ENCODE data around the gene KLHL29. TPM values are rescaled to one million over a fixed set of nuclear protein-coding genes. Genes with fewer than 3 reads are reported as not detected.

KLHL29 gene
- polyA plus RNA-seq, 1 of the 3 experiments (the other 2 are of a cell fraction) = 4.6 TPM

DNA sequence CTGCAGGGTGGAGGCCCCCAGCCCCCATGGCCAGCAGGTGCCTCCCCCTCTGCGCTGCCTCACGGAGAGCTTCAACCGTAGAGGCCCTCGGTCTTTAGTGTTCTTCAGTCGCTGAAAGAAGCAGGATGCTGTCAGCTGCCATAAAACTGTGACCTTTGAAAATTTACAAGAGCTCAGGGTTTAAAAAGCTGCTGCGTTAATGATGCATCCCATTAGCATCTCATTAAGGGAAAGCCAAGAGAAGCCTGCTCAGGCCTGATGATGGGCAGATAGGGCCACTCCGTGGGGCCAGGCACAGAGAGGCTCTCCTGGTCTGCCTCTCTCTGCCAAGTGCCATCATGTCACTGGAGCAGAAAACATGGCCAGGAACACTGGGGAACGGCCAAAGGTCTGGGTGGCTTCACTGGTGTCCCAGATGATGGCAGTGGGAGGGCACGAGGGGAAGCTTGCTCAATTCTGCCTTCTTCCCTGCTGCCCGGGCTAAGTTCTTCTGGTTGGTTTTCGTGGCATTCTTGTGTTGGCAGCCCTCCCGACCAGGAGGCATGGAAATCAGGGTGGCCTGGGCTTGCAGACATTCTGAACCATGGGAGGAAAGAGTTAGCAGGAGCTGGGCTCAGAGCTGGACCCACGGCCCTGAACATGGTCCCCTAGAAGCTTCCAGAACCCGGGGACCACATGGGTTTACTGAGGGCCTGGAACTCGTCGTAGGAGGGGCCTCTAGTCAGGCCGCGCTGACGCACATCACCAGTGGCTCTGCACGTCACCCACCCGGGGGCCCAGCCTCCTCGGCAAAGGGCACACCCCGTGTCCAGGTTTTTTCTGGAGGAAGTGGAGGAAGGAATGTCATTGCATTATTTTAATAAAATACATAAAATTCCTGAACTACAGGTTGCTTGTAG lies 250.7 kb downstream of the KLHL29 start:
- no peak overlapping the region for H3K4me3 ChIP-seq (ENCODE audit: low read depth in 2 of 2, low read length in 1 of 2)
- H3K9me2 ChIP-seq = no peaks in the 10 kb centered on the region
- H3K36me3 ChIP-seq (replicated peaks in 1 of 2; ENCODE audit: control insufficient read depth in 1 of 2, insufficient read depth in 2 of 2, low read length in 1 of 2) = no peaks in the 10 kb centered on the region
- H2AFZ ChIP-seq (ENCODE audit: low read depth) = no peak overlapping the region
- peaks cover 16 to 52% of the 10 kb centered on the region in 2 experiments for H3K4me1 ChIP-seq (ENCODE audit: control insufficient read depth in 1 of 2, insufficient read depth in 2 of 2, low read depth in 1 of 2, low read length in 1 of 2)
- H3K27ac ChIP-seq (ENCODE audit: low read depth in 2 of 2, low read length in 1 of 2) = peak overlapping the region in 1 of 2 experiments; percentile 100; a peak in 2 of 4 replicates
- no peaks in the 10 kb centered on the region for H4K20me1 ChIP-seq (ENCODE audit: insufficient read depth)
- H3K9ac ChIP-seq = no peak overlapping the region
- 83% methylated on average over 20 of the region's 23 CpGs for WGBS (ENCODE audit: low lambda C conversion rate)
- ChIA-PET POLR2A (interaction anchor here (0.6 to 1.7 kb wide), 3 partner anchors 39 to 289 kb away, joined by 3 to 4 read pairs (median 3); no protein-coding TSS in a partner anchor), CTCF (interaction anchor here (0.7 to 3.6 kb wide), 20 partner anchors 10 to 231 kb away, joined by 3 to 40 read pairs (median 4); no protein-coding TSS in a partner anchor)
- H3F3A ChIP-seq (replicated peaks; ENCODE audit: insufficient read depth) = peaks cover 9% of the 10 kb centered on the region
- H3K79me2 ChIP-seq (ENCODE audit: insufficient read depth) = no peaks in the 10 kb centered on the region
- no peak for DNase-seq
- 0 out of 2 replicates have a peak, but pooled peaks have one; percentile 31 for TF ChIP-seq GATA2 (CRISPR knock-in tag; IDR thresholded peaks at IDR 0.05)
- TF ChIP-seq, protein P1, sequence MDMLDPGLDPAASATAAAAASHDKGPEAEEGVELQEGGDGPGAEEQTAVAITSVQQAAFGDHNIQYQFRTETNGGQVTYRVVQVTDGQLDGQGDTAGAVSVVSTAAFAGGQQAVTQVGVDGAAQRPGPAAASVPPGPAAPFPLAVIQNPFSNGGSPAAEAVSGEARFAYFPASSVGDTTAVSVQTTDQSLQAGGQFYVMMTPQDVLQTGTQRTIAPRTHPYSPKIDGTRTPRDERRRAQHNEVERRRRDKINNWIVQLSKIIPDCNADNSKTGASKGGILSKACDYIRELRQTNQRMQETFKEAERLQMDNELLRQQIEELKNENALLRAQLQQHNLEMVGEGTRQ (IDR thresholded peaks at IDR 0.05; ENCODE audit: borderline replicate concordance, low read depth, low read length) = no peak
- no peak for TF ChIP-seq FOXM1 (IDR thresholded peaks at IDR 0.05; ENCODE audit: low read depth)
- no peak for TF ChIP-seq MEF2A (IDR thresholded peaks at IDR 0.05; ENCODE audit: borderline replicate concordance, low read depth)
- TF ChIP-seq, protein P2, sequence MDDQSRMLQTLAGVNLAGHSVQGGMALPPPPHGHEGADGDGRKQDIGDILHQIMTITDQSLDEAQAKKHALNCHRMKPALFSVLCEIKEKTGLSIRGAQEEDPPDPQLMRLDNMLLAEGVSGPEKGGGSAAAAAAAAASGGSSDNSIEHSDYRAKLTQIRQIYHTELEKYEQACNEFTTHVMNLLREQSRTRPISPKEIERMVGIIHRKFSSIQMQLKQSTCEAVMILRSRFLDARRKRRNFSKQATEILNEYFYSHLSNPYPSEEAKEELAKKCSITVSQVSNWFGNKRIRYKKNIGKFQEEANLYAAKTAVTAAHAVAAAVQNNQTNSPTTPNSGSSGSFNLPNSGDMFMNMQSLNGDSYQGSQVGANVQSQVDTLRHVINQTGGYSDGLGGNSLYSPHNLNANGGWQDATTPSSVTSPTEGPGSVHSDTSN (IDR thresholded peaks at IDR 0.05) = no peak
- no peak for TF ChIP-seq ELF1 (IDR thresholded peaks at IDR 0.05)
- no peaks in the 10 kb centered on the region for H3K9me3 ChIP-seq
- no peak overlapping the region for H3K4me2 ChIP-seq
- no peaks in the 10 kb centered on the region for H3K27me3 ChIP-seq (ENCODE audit: insufficient read depth)

DNA sequence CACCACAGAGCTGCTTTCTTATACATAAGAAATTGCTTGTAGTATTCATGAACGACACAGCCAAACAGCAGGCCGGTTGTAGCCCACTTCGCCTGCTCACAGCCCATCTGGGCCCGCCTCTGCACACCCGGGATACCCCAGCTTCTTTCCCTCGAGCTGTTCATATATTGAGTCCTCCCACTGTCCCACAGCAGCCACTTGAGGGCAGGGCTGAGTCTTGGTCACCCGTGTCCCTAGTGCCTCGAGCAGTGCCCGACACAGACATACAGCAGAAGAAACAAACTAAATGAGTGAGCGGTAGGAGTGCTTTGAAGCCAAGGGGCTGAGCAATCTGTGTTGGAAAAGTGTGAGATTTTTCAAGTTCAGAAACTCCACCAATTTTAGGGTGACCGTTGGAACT lies 251.4 kb downstream of the KLHL29 start:
- POLR2A ChIA-PET = interaction anchor here (0.9 to 1.7 kb wide), 4 partner anchors 35 to 91 kb away, joined by 3 to 4 read pairs (median 4); no protein-coding TSS in a partner anchor
- Histone ChIP-seq H3K36me3 (replicated peaks in 1 of 2; ENCODE audit: control insufficient read depth in 1 of 2, insufficient read depth in 2 of 2, low read length in 1 of 2) (no peaks in the 10 kb centered on the region), H3K9me3 (no peaks in the 10 kb centered on the region), H3K4me3 (ENCODE audit: low read depth in 2 of 2, low read length in 1 of 2) (no peak overlapping the region), H3K9ac (peak overlapping the region; percentile 59), H3K9me2 (no peaks in the 10 kb centered on the region), H2AFZ (ENCODE audit: low read depth) (peak overlapping the region; percentile 55; the same call in 1 of the 2 replicates), H3F3A (replicated peaks; ENCODE audit: insufficient read depth) (peaks cover 9% of the 10 kb centered on the region), H3K4me2 (peak overlapping the region; percentile 59), H3K79me2 (ENCODE audit: insufficient read depth) (no peaks in the 10 kb centered on the region), H4K20me1 (ENCODE audit: insufficient read depth) (no peaks in the 10 kb centered on the region), H3K27ac (ENCODE audit: low read depth in 2 of 2, low read length in 1 of 2) (peak overlapping the region; percentile 86 to 100), H3K27me3 (ENCODE audit: insufficient read depth) (no peaks in the 10 kb centered on the region), H3K4me1 (ENCODE audit: control insufficient read depth in 1 of 2, insufficient read depth in 2 of 2, low read depth in 1 of 2, low read length in 1 of 2) (peaks cover 16 to 49% of the 10 kb centered on the region in 2 experiments)
- CTCF ChIA-PET = interaction anchor here (0.9 to 3.6 kb wide), 20 partner anchors 9 to 232 kb away, joined by 3 to 40 read pairs (median 4); no protein-coding TSS in a partner anchor
- peak; percentile 74 for DNase-seq
- WGBS (ENCODE audit: low lambda C conversion rate) = 82% methylated on average over 11 of the region's 11 CpGs
- TF ChIP-seq, protein P3, sequence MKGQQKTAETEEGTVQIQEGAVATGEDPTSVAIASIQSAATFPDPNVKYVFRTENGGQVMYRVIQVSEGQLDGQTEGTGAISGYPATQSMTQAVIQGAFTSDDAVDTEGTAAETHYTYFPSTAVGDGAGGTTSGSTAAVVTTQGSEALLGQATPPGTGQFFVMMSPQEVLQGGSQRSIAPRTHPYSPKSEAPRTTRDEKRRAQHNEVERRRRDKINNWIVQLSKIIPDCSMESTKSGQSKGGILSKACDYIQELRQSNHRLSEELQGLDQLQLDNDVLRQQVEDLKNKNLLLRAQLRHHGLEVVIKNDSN (IDR thresholded peaks at IDR 0.05; ENCODE audit: borderline replicate concordance, low read depth) = no peak
- TF ChIP-seq ELF1 (IDR thresholded peaks at IDR 0.05) (no peak), NFIC (IDR thresholded peaks at IDR 0.05; ENCODE audit: borderline replicate concordance) (no peak), SMC3 (IDR thresholded peaks at IDR 0.05; ENCODE audit: low read depth, low read length) (peak; percentile 35; the same call in 1 of the 2 replicates), CHD2 (IDR thresholded peaks at IDR 0.05; ENCODE audit: low read length, partially characterized antibody) (no peak), RAD21 (IDR thresholded peaks at IDR 0.05; ENCODE audit: low read length) (peak; percentile 63), MXI1 (IDR thresholded peaks at IDR 0.05; ENCODE audit: low read depth, low read length) (no peak), YY1 (IDR thresholded peaks at IDR 0.05; ENCODE audit: low read depth) (no peak), RFX5 (IDR thresholded peaks at IDR 0.05; ENCODE audit: low read length) (no peak)
- TF ChIP-seq, protein P4, sequence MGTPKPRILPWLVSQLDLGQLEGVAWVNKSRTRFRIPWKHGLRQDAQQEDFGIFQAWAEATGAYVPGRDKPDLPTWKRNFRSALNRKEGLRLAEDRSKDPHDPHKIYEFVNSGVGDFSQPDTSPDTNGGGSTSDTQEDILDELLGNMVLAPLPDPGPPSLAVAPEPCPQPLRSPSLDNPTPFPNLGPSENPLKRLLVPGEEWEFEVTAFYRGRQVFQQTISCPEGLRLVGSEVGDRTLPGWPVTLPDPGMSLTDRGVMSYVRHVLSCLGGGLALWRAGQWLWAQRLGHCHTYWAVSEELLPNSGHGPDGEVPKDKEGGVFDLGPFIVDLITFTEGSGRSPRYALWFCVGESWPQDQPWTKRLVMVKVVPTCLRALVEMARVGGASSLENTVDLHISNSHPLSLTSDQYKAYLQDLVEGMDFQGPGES (IDR thresholded peaks at IDR 0.05; ENCODE audit: low read depth, low read length) = no peak
- TF ChIP-seq, protein P5, sequence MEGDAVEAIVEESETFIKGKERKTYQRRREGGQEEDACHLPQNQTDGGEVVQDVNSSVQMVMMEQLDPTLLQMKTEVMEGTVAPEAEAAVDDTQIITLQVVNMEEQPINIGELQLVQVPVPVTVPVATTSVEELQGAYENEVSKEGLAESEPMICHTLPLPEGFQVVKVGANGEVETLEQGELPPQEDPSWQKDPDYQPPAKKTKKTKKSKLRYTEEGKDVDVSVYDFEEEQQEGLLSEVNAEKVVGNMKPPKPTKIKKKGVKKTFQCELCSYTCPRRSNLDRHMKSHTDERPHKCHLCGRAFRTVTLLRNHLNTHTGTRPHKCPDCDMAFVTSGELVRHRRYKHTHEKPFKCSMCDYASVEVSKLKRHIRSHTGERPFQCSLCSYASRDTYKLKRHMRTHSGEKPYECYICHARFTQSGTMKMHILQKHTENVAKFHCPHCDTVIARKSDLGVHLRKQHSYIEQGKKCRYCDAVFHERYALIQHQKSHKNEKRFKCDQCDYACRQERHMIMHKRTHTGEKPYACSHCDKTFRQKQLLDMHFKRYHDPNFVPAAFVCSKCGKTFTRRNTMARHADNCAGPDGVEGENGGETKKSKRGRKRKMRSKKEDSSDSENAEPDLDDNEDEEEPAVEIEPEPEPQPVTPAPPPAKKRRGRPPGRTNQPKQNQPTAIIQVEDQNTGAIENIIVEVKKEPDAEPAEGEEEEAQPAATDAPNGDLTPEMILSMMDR (IDR thresholded peaks at IDR 0.05) = peak; percentile 45

All from SK-N-SH (cell line).